GM23338 (cell line): ENCODE results near the gene KCTD15. TPM values are rescaled to one million over a fixed set of nuclear protein-coding genes. Genes with fewer than 3 reads are reported as not detected.

Experiments used
- ATAC-seq: fragments of 200-7000 bp; cut with Tn5 transposase; 3 replicates; pipeline ENCODE4 v1.9.1; 2020
- DNase-seq: peaks from one replicate; pipeline ENCODE4 v3.0.0-alpha.2; 2015; ENCODE audit warnings: low spot score
- H2AFZ ChIP-seq: fragments of 200-600 bp; sonication (generic); 2 replicates; pipeline ENCODE4 v1.8.0; 2016; ENCODE audit warnings: antibody characterized with exemption, mild to moderate bottlenecking, moderate library complexity
- H3F3A ChIP-seq: fragments of 200-600 bp; sonication (generic); replicated peaks from 2 replicates; pipeline ENCODE4 v1.8.0; 2017; ENCODE audit warnings: antibody characterized with exemption, mixed run types, low read depth
- H3K27ac ChIP-seq: fragments of 200-600 bp; sonication (generic); 2 replicates; pipeline ENCODE4 v1.6.1; 2016; ENCODE audit warnings: low read depth
- H3K27me3 ChIP-seq: fragments of 200-600 bp; sonication (generic); 2 replicates; pipeline ENCODE4 v1.8.0; 2016; ENCODE audit warnings: mild to moderate bottlenecking, mixed run types, moderate library complexity; ENCODE audit not compliant: insufficient read depth
- H3K36me3 ChIP-seq: fragments of 200-600 bp; sonication (generic); 2 replicates; pipeline ENCODE4 v1.8.0; 2016; ENCODE audit warnings: mild to moderate bottlenecking; ENCODE audit not compliant: insufficient read depth
- H3K4me1 ChIP-seq: fragments of 200-600 bp; sonication (generic); 2 replicates; pipeline ENCODE4 v1.8.0; 2016; ENCODE audit warnings: mild to moderate bottlenecking, moderate library complexity; ENCODE audit not compliant: insufficient read depth
- H3K4me2 ChIP-seq: fragments of 200-600 bp; sonication (generic); 2 replicates; pipeline ENCODE4 v1.7.1; 2017; ENCODE audit warnings: mixed run types
- H3K4me3 ChIP-seq: fragments of 200-600 bp; sonication (generic); 2 replicates; pipeline ENCODE4 v1.6.1; 2016; ENCODE audit warnings: mixed run types
- H3K79me2 ChIP-seq: fragments of 200-600 bp; sonication (generic); replicated peaks from 2 replicates; pipeline ENCODE4 v1.8.0; 2017; ENCODE audit warnings: mild to moderate bottlenecking; ENCODE audit not compliant: insufficient read depth
- H3K9me2 ChIP-seq: fragments of 200-600 bp; sonication (generic); 2 replicates; pipeline ENCODE4 v1.8.0; 2017; ENCODE audit not compliant: insufficient read depth
- H4K20me1 ChIP-seq: fragments of 200-600 bp; sonication (generic); replicated peaks from 2 replicates; pipeline ENCODE4 v1.8.0; 2017; ENCODE audit warnings: mild to moderate bottlenecking; ENCODE audit not compliant: insufficient read depth
- H3K27ac Mint-ChIP-seq: 2 replicates; pipeline ENCODE4 v1.8.0; 2020; ENCODE audit warnings: inconsistent platforms, mild to moderate bottlenecking, moderate library complexity, mixed read lengths
- H3K27me3 Mint-ChIP-seq: 3 replicates; pipeline ENCODE4 v1.8.0; 2022; ENCODE audit warnings: low read depth, mild to moderate bottlenecking, moderate library complexity, mixed read lengths, inconsistent platforms; ENCODE audit not compliant: insufficient read depth, poor library complexity
- H3K36me3 Mint-ChIP-seq: 3 replicates; pipeline ENCODE4 v1.8.0; 2021; ENCODE audit warnings: low read depth, mild to moderate bottlenecking, inconsistent platforms, moderate library complexity, mixed read lengths
- H3K4me1 Mint-ChIP-seq: 3 replicates; pipeline ENCODE4 v1.8.0; 2020; ENCODE audit warnings: mild to moderate bottlenecking, inconsistent platforms, mixed read lengths
- H3K4me3 Mint-ChIP-seq: 3 replicates; pipeline ENCODE4 v1.8.0; 2021; ENCODE audit warnings: moderate library complexity, mild to moderate bottlenecking, inconsistent platforms, mixed read lengths
- H3K9me3 Mint-ChIP-seq: 3 replicates; pipeline ENCODE4 v1.8.0; 2020; ENCODE audit warnings: moderate library complexity, mild to moderate bottlenecking, inconsistent platforms, mixed read lengths
- EZH2 ChIP-seq: fragments of 200-600 bp; sonication (generic); IDR thresholded peaks from one replicate; pipeline ENCODE4 v1.8.0; 2017; ENCODE audit warnings: antibody characterized with exemption, mild to moderate bottlenecking, low read depth; ENCODE audit not compliant: unreplicated experiment
- EZH2phosphoT487 ChIP-seq: fragments of 200-600 bp; sonication (generic); IDR thresholded peaks from one replicate; pipeline ENCODE4 v1.8.1; 2018; ENCODE audit warnings: antibody characterized with exemption; ENCODE audit not compliant: unreplicated experiment
- JUNB ChIP-seq: IDR thresholded peaks from one replicate; pipeline ENCODE4 v1.6.1; 2016; ENCODE audit warnings: antibody characterized with exemption; ENCODE audit not compliant: unreplicated experiment
- NANOG ChIP-seq: IDR thresholded peaks from 2 replicates; pipeline ENCODE4 v1.6.1; 2016; ENCODE audit warnings: antibody characterized with exemption, borderline replicate concordance
- POLR2AphosphoS5 ChIP-seq: IDR thresholded peaks from 2 replicates; pipeline ENCODE4 v1.6.1; 2016; ENCODE audit warnings: antibody characterized with exemption, low read depth
- REST ChIP-seq: IDR thresholded peaks from one replicate; pipeline ENCODE4 v1.6.1; 2018; ENCODE audit warnings: antibody characterized with exemption; ENCODE audit not compliant: unreplicated experiment
- STAT1 ChIP-seq: IDR thresholded peaks from one replicate; pipeline ENCODE4 v1.6.1; 2016; ENCODE audit warnings: antibody characterized with exemption; ENCODE audit not compliant: unreplicated experiment
- ZNF331 ChIP-seq: fragments of 250-450 bp; sonication (Bioruptor Pico); IDR thresholded peaks from 2 replicates; pipeline ENCODE4 v1.5.0; 2020; ENCODE audit warnings: low read depth, mild to moderate bottlenecking, moderate library complexity
- polyA plus RNA-seq: library from polyadenylated mRNA; unstranded; fragments of >200 nt; fragmentation: Nextera tagmentation; extraction: Ambion mirVana; gene quantifications from 2 replicates; pipeline ENCODE4 v1.2.1, GENCODE V29; 2016
- total RNA-seq: library from RNA; depleted of rRNA; stranded (reverse); fragments of >200 nt; shearing (Covaris generic); gene quantifications from 2 replicates; pipeline ENCODE4 v1.2.3, GENCODE V29; 2014
- TF ChIP-seq, protein P1 (sequence below), 2 experiments: fragments of 200-600 bp in 1 of 2; sonication (generic) in 1 of 2; conservative IDR thresholded peaks; 2 replicates each; pipeline versions ENCODE4 v1.5.1 to v1.6.1; 2016 to 2017; ENCODE audit warnings: antibody characterized with exemption in 2 of 2, low read depth in 2 of 2, mild to moderate bottlenecking in 2 of 2, moderate library complexity in 1 of 2
- TF ChIP-seq, protein P2 (sequence below): IDR thresholded peaks from 2 replicates; pipeline ENCODE4 v1.6.1; 2016; ENCODE audit warnings: antibody characterized with exemption
- TF ChIP-seq, protein P3 (sequence below): fragments of 250-450 bp; sonication (Bioruptor Pico); IDR thresholded peaks from 2 replicates; pipeline ENCODE4 v1.5.0; 2020; ENCODE audit warnings: mild to moderate bottlenecking, moderate library complexity

The KCTD15 gene
- total and polyA plus RNA-seq, 2 experiments from 2014 or later = 5.1 to 60.1 TPM

DNA sequence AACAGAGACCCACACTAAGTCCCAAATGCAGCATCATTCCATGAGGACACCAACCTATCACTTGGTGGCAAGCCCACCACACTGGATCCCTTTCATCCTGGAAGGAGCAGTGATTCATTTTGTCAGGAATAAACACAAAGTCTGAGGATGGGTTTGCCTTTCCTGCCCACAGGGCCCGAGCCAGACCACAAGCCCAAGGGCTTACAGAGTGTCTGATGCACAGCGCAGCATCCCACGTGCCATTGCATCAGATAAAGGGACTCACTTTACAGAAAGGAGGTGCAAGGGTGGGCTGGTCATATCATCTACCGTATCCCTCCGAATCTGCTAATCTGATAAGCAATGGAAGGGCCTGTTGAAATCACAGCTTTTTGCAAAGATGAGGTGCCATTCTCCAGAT, 12.2 kb upstream of the KCTD15 start:
- ATAC-seq = no peak
- H3K4me2 ChIP-seq = no peak overlapping the region

More for the DNA sequence above, 12.2 kb upstream of the KCTD15 start:
- Histone ChIP-seq H3K4me1 (no peaks in the 10 kb centered on the region), H3K36me3 (no peaks in the 10 kb centered on the region), H3K27me3 (no peaks in the 10 kb centered on the region), H3K9me2 (no peaks in the 10 kb centered on the region), H3K4me3 (no peak overlapping the region), H3K27ac (no peak overlapping the region), H3K79me2 (no peaks in the 10 kb centered on the region), H2AFZ (no peak overlapping the region), H4K20me1 (no peaks in the 10 kb centered on the region), H3F3A (no peaks in the 10 kb centered on the region)
- TF ChIP-seq, protein P1, sequence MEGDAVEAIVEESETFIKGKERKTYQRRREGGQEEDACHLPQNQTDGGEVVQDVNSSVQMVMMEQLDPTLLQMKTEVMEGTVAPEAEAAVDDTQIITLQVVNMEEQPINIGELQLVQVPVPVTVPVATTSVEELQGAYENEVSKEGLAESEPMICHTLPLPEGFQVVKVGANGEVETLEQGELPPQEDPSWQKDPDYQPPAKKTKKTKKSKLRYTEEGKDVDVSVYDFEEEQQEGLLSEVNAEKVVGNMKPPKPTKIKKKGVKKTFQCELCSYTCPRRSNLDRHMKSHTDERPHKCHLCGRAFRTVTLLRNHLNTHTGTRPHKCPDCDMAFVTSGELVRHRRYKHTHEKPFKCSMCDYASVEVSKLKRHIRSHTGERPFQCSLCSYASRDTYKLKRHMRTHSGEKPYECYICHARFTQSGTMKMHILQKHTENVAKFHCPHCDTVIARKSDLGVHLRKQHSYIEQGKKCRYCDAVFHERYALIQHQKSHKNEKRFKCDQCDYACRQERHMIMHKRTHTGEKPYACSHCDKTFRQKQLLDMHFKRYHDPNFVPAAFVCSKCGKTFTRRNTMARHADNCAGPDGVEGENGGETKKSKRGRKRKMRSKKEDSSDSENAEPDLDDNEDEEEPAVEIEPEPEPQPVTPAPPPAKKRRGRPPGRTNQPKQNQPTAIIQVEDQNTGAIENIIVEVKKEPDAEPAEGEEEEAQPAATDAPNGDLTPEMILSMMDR (conservative IDR thresholded peaks at IDR 0.05; ENCODE audit: low read depth in 2 of 2) = no peak
- no peak for TF ChIP-seq EZH2phosphoT487
- TF ChIP-seq STAT1 = no peak
- TF ChIP-seq EZH2 = no peak
- no peak for TF ChIP-seq JUNB
- no peak for TF ChIP-seq ZNF331
- no peak for TF ChIP-seq POLR2AphosphoS5
- no peak for TF ChIP-seq NANOG
- TF ChIP-seq, protein P2, sequence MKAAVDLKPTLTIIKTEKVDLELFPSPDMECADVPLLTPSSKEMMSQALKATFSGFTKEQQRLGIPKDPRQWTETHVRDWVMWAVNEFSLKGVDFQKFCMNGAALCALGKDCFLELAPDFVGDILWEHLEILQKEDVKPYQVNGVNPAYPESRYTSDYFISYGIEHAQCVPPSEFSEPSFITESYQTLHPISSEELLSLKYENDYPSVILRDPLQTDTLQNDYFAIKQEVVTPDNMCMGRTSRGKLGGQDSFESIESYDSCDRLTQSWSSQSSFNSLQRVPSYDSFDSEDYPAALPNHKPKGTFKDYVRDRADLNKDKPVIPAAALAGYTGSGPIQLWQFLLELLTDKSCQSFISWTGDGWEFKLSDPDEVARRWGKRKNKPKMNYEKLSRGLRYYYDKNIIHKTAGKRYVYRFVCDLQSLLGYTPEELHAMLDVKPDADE = no peak
- TF ChIP-seq, protein P3, sequence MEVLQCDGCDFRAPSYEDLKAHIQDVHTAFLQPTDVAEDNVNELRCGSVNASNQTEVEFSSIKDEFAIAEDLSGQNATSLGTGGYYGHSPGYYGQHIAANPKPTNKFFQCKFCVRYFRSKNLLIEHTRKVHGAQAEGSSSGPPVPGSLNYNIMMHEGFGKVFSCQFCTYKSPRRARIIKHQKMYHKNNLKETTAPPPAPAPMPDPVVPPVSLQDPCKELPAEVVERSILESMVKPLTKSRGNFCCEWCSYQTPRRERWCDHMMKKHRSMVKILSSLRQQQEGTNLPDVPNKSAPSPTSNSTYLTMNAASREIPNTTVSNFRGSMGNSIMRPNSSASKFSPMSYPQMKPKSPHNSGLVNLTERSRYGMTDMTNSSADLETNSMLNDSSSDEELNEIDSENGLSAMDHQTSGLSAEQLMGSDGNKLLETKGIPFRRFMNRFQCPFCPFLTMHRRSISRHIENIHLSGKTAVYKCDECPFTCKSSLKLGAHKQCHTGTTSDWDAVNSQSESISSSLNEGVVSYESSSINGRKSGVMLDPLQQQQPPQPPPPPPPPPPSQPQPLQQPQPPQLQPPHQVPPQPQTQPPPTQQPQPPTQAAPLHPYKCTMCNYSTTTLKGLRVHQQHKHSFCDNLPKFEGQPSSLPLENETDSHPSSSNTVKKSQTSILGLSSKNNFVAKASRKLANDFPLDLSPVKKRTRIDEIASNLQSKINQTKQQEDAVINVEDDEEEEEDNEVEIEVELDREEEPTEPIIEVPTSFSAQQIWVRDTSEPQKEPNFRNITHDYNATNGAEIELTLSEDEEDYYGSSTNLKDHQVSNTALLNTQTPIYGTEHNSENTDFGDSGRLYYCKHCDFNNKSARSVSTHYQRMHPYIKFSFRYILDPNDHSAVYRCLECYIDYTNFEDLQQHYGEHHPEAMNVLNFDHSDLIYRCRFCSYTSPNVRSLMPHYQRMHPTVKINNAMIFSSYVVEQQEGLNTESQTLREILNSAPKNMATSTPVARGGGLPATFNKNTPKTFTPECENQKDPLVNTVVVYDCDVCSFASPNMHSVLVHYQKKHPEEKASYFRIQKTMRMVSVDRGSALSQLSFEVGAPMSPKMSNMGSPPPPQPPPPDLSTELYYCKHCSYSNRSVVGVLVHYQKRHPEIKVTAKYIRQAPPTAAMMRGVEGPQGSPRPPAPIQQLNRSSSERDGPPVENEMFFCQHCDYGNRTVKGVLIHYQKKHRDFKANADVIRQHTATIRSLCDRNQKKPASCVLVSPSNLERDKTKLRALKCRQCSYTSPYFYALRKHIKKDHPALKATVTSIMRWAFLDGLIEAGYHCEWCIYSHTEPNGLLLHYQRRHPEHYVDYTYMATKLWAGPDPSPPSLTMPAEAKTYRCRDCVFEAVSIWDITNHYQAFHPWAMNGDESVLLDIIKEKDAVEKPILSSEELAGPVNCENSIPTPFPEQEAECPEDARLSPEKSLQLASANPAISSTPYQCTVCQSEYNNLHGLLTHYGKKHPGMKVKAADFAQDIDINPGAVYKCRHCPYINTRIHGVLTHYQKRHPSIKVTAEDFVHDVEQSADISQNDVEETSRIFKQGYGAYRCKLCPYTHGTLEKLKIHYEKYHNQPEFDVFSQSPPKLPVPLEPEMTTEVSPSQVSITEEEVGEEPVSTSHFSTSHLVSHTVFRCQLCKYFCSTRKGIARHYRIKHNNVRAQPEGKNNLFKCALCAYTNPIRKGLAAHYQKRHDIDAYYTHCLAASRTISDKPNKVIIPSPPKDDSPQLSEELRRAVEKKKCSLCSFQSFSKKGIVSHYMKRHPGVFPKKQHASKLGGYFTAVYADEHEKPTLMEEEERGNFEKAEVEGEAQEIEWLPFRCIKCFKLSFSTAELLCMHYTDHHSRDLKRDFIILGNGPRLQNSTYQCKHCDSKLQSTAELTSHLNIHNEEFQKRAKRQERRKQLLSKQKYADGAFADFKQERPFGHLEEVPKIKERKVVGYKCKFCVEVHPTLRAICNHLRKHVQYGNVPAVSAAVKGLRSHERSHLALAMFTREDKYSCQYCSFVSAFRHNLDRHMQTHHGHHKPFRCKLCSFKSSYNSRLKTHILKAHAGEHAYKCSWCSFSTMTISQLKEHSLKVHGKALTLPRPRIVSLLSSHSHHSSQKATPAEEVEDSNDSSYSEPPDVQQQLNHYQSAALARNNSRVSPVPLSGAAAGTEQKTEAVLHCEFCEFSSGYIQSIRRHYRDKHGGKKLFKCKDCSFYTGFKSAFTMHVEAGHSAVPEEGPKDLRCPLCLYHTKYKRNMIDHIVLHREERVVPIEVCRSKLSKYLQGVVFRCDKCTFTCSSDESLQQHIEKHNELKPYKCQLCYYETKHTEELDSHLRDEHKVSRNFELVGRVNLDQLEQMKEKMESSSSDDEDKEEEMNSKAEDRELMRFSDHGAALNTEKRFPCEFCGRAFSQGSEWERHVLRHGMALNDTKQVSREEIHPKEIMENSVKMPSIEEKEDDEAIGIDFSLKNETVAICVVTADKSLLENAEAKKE = no peak
- TF ChIP-seq REST = no peak
- H3K9me3 Mint-ChIP-seq = peaks cover 4% of the 10 kb centered on the region; the same call in 1 of the 3 replicates
- H3K27ac Mint-ChIP-seq = no peak overlapping the region
- H3K36me3 Mint-ChIP-seq = no peaks in the 10 kb centered on the region
- no peak for DNase-seq
- H3K4me3 Mint-ChIP-seq = no peak overlapping the region
- peaks cover 8% of the 10 kb centered on the region for H3K27me3 Mint-ChIP-seq
- H3K4me1 Mint-ChIP-seq = peaks cover 1% of the 10 kb centered on the region
